ENCODE results near the gene AK8. TPM values are rescaled to one million over a fixed set of nuclear protein-coding genes. Genes with fewer than 3 reads are reported as not detected.

The AK8 gene
- total and polyA plus RNA-seq, 2 donors from 2014 or later, result 6.2 to 6.3 TPM

GRCh38 chr9:132883349-132884294, 5.5 kb upstream of the AK8 start:
- no peak for TF ChIP-seq CTCF (IDR thresholded peaks at IDR 0.05; ENCODE audit: borderline replicate concordance, extremely low read depth, insufficient read depth)
- no peaks in the 10 kb centered on the region for H3K36me3 ChIP-seq (ENCODE audit: control insufficient read depth in 2 of 3, insufficient read depth in 3 of 3, low read length in 3 of 3)
- intact Hi-C loops (cut with DNase I), result no loop called here
- H3K27me3 ChIP-seq (ENCODE audit: control insufficient read depth, insufficient read depth, low read length), result no peaks in the 10 kb centered on the region
- FAIRE-seq, result no peak
- no peak for DNase-seq
- H3K27ac ChIP-seq (ENCODE audit: low read depth in 2 of 2, low read length in 2 of 2), result no peak overlapping the region
- no peak overlapping the region for H3K9ac ChIP-seq (ENCODE audit: low read length in 3 of 3)
- no peak overlapping the region for H3K4me3 ChIP-seq (ENCODE audit: low read length in 3 of 3)
- peaks cover 0 to 3% (median 0%) of the 10 kb centered on the region in 3 donors for H3K4me1 ChIP-seq (ENCODE audit: control insufficient read depth in 2 of 3, insufficient read depth in 2 of 3, low read depth in 1 of 3, low read length in 3 of 3)
- H3K9me3 ChIP-seq (ENCODE audit: control insufficient read depth in 2 of 3, insufficient read depth in 1 of 3, low read length in 3 of 3), result no peaks in the 10 kb centered on the region

- no peak overlapping the region for H3K9ac ChIP-seq (ENCODE audit: low read length in 3 of 3)
- no peaks in the 10 kb centered on the region for H3K27me3 ChIP-seq (ENCODE audit: control insufficient read depth, insufficient read depth, low read length)
- DNase-seq, result no peak
- intact Hi-C loops (cut with DNase I), result no loop called here
- H3K9me3 ChIP-seq (ENCODE audit: control insufficient read depth in 2 of 3, insufficient read depth in 1 of 3, low read length in 3 of 3), result no peaks in the 10 kb centered on the region
- no peak overlapping the region for H3K4me3 ChIP-seq (ENCODE audit: low read length in 3 of 3)
- H3K27ac ChIP-seq (ENCODE audit: low read depth in 2 of 2, low read length in 2 of 2), result no peak overlapping the region
- no peak for FAIRE-seq
- H3K36me3 ChIP-seq (ENCODE audit: control insufficient read depth in 2 of 3, insufficient read depth in 3 of 3, low read length in 3 of 3), result no peaks in the 10 kb centered on the region
- peaks cover 0 to 5% (median 0%) of the 10 kb centered on the region in 3 donors for H3K4me1 ChIP-seq (ENCODE audit: control insufficient read depth in 2 of 3, insufficient read depth in 2 of 3, low read depth in 1 of 3, low read length in 3 of 3)
- TF ChIP-seq CTCF (IDR thresholded peaks at IDR 0.05; ENCODE audit: borderline replicate concordance, extremely low read depth, insufficient read depth), result no peak
Observed at GRCh38 chr9:132882616-132883015, 4.5 kb upstream of the AK8 start.

- Histone ChIP-seq H3K27ac (ENCODE audit: low read depth in 2 of 2, low read length in 2 of 2) (no peak overlapping the region), H3K27me3 (ENCODE audit: control insufficient read depth, insufficient read depth, low read length) (no peaks in the 10 kb centered on the region), H3K4me1 (ENCODE audit: control insufficient read depth in 2 of 3, insufficient read depth in 2 of 3, low read depth in 1 of 3, low read length in 3 of 3) (peaks cover 0 to 9% (median 0%) of the 10 kb centered on the region in 3 donors), H3K9me3 (ENCODE audit: control insufficient read depth in 2 of 3, insufficient read depth in 1 of 3, low read length in 3 of 3) (no peaks in the 10 kb centered on the region), H3K9ac (ENCODE audit: low read length in 3 of 3) (no peak overlapping the region), H3K4me3 (ENCODE audit: low read length in 3 of 3) (no peak overlapping the region), H3K36me3 (ENCODE audit: control insufficient read depth in 2 of 3, insufficient read depth in 3 of 3, low read length in 3 of 3) (no peaks in the 10 kb centered on the region)
- intact Hi-C loops (cut with DNase I), result no loop called here
- FAIRE-seq, result no peak
- DNase-seq, result no peak
- no peak for TF ChIP-seq CTCF (IDR thresholded peaks at IDR 0.05; ENCODE audit: borderline replicate concordance, extremely low read depth, insufficient read depth)
Observed at GRCh38 chr9:132881826-132882225, 3.7 kb upstream of the AK8 start.
